ENCODE data around the gene GPR141.

Gene GPR141

GRCh38 chr7:37672926-37673325 is 10.6 kb upstream of the GPR141 start:
- Histone ChIP-seq H3K27me3 (ENCODE audit: insufficient read depth, low read depth, severe bottlenecking) (no peaks in the 10 kb centered on the region), H3K4me3 (ENCODE audit: low read depth, low read length) (no peak overlapping the region), H3K36me3 (no peaks in the 10 kb centered on the region), H3K27ac (no peak overlapping the region), H3K9me3 (ENCODE audit: severe bottlenecking) (no peaks in the 10 kb centered on the region)
- DNase-seq = no peak
- TF ChIP-seq, protein P1, sequence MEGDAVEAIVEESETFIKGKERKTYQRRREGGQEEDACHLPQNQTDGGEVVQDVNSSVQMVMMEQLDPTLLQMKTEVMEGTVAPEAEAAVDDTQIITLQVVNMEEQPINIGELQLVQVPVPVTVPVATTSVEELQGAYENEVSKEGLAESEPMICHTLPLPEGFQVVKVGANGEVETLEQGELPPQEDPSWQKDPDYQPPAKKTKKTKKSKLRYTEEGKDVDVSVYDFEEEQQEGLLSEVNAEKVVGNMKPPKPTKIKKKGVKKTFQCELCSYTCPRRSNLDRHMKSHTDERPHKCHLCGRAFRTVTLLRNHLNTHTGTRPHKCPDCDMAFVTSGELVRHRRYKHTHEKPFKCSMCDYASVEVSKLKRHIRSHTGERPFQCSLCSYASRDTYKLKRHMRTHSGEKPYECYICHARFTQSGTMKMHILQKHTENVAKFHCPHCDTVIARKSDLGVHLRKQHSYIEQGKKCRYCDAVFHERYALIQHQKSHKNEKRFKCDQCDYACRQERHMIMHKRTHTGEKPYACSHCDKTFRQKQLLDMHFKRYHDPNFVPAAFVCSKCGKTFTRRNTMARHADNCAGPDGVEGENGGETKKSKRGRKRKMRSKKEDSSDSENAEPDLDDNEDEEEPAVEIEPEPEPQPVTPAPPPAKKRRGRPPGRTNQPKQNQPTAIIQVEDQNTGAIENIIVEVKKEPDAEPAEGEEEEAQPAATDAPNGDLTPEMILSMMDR (IDR thresholded peaks at IDR 0.05; ENCODE audit: low read depth, low read length) = no peak

GRCh38 chr7:37673523-37673922 is 10.0 kb upstream of the GPR141 start:
- H3K27me3 ChIP-seq (ENCODE audit: insufficient read depth, low read depth, severe bottlenecking) = no peaks in the 10 kb centered on the region
- TF ChIP-seq, protein P1 (IDR thresholded peaks at IDR 0.05; ENCODE audit: low read depth, low read length) = no peak
- no peaks in the 10 kb centered on the region for H3K36me3 ChIP-seq
- H3K9me3 ChIP-seq (ENCODE audit: severe bottlenecking) = no peaks in the 10 kb centered on the region
- no peak overlapping the region for H3K27ac ChIP-seq
- H3K4me3 ChIP-seq (ENCODE audit: low read depth, low read length) = no peak overlapping the region
- no peak for DNase-seq

- no peak overlapping the region for H3K27ac ChIP-seq
- H3K36me3 ChIP-seq = no peaks in the 10 kb centered on the region
Measured at GRCh38 chr7:37674531-37674930, 9.0 kb upstream of the GPR141 start.

GRCh38 chr7:37675749-37676148 is 7.8 kb upstream of the GPR141 start:
- no peak for DNase-seq
- no peaks in the 10 kb centered on the region for H3K36me3 ChIP-seq
- no peaks in the 10 kb centered on the region for H3K27me3 ChIP-seq (ENCODE audit: insufficient read depth, low read depth, severe bottlenecking)
- no peak overlapping the region for H3K4me3 ChIP-seq (ENCODE audit: low read depth, low read length)
- no peaks in the 10 kb centered on the region for H3K9me3 ChIP-seq (ENCODE audit: severe bottlenecking)
- no peak overlapping the region for H3K27ac ChIP-seq
- TF ChIP-seq, protein P1 (IDR thresholded peaks at IDR 0.05; ENCODE audit: low read depth, low read length) = no peak

More at GRCh38 chr7:37674531-37674930, 9.0 kb upstream of the GPR141 start:
- no peaks in the 10 kb centered on the region for H3K9me3 ChIP-seq (ENCODE audit: severe bottlenecking)
- no peak overlapping the region for H3K4me3 ChIP-seq (ENCODE audit: low read depth, low read length)
- no peaks in the 10 kb centered on the region for H3K27me3 ChIP-seq (ENCODE audit: insufficient read depth, low read depth, severe bottlenecking)
- TF ChIP-seq, protein P1 (IDR thresholded peaks at IDR 0.05; ENCODE audit: low read depth, low read length) = no peak
- no peak for DNase-seq

DNA sequence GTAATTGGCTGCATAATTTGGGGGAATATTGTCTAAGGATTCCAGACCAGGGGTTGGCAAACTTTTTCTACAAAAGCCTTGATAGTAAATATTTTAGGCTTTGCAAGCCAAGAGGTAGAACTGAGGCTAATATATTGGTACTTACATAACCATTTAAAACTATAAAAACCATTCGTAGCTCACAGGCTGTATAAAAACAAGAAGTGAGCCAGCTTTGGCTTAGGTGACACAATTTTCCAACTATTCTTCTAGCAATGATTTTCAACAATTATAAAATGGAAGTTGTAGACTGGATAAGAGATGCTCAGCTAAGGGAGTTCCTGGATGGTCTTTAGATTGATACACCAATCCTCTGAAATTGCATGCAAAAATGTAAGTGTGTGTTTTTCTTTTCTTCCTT is 1.4 kb downstream of the GPR141 start:
- no peak overlapping the region for H3K4me3 ChIP-seq (ENCODE audit: low read depth, low read length)
- TF ChIP-seq, protein P1 (IDR thresholded peaks at IDR 0.05; ENCODE audit: low read depth, low read length) = no peak
- no peak for DNase-seq
- H3K27ac ChIP-seq = no peak overlapping the region
- no peaks in the 10 kb centered on the region for H3K36me3 ChIP-seq
- H3K9me3 ChIP-seq (ENCODE audit: severe bottlenecking) = no peaks in the 10 kb centered on the region
- no peaks in the 10 kb centered on the region for H3K27me3 ChIP-seq (ENCODE audit: insufficient read depth, low read depth, severe bottlenecking)

DNA sequence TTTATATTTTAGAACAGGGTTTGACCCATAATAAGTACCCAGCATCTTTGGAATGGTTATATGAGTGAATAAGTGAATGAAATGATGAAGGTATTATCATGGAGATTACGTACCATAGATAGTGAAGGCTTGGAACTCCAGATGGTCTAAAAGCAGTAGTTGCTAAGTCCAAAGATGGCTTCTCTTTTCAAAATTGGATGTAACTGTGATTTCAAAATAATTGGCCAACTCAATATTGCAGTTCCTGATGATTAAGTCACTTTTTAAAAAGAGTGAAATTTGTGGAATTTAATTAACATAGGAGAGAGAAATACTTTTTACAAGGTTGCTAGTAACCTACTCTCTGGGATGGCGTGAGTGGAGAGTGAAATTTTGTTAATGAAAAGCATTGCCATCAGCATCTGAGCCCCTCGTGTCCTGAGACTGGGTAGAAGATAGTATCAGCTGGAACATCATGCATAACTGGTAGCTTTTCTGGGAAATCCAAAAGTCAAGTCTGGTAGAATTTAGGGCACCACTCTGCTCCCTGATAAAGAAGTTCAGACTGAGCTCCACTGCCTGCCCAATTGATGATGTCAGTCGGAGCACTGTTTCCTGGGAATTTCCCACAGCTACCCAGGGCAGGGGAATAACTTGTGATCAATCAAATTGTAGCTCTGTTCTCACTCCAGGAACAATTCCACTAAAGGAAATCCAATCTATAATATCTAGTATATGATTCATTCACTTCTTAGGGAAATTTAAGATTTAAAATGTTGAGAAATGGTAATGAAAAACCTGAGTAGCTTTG is 3.2 kb downstream of the GPR141 start:
- DNase-seq = no peak
- no peak overlapping the region for H3K27ac ChIP-seq
- TF ChIP-seq, protein P1 (IDR thresholded peaks at IDR 0.05; ENCODE audit: low read depth, low read length) = no peak

More for the DNA sequence above, 3.2 kb downstream of the GPR141 start:
- no peaks in the 10 kb centered on the region for H3K36me3 ChIP-seq
- no peaks in the 10 kb centered on the region for H3K9me3 ChIP-seq (ENCODE audit: severe bottlenecking)
- no peaks in the 10 kb centered on the region for H3K27me3 ChIP-seq (ENCODE audit: insufficient read depth, low read depth, severe bottlenecking)
- no peak overlapping the region for H3K4me3 ChIP-seq (ENCODE audit: low read depth, low read length)
